ENCODE results near the gene LTBP4.

GRCh38 chr19:40575326-40575725 lies 25.8 kb upstream of the LTBP4 start:
- TF ChIP-seq CTCF (IDR thresholded peaks at IDR 0.05): no peak
- no peak for TF ChIP-seq POLR2AphosphoS5 (IDR thresholded peaks at IDR 0.05)
- TF ChIP-seq POLR2A (IDR thresholded peaks at IDR 0.05): no peak
- no peak for TF ChIP-seq EP300 (IDR thresholded peaks at IDR 0.05)

Data from gastroesophageal sphincter (tissue), 3 donors.